Neural cell (in vitro differentiated cells): ENCODE data around the gene REPIN1. TPM values are rescaled to one million over a fixed set of nuclear protein-coding genes. Genes with fewer than 3 reads are reported as not detected.

ENCODE experiments used
- H2AFZ ChIP-seq: fragments of 200-600, 300-800 bp; sonication (generic), shearing (Covaris generic); 2 replicates; pipeline ENCODE4 v1.6.0; 2014; ENCODE audit warnings: low read depth, mild to moderate bottlenecking, antibody characterized with exemption, low read length, moderate library complexity
- H3F3A ChIP-seq: fragments of 200-600 bp; shearing (Covaris generic); 2 replicates; pipeline ENCODE4 v1.6.1; 2016; ENCODE audit warnings: mild to moderate bottlenecking, moderate library complexity, mixed read lengths, antibody characterized with exemption, low read length; ENCODE audit not compliant: insufficient read depth, poor library complexity, severe bottlenecking
- H3K27ac ChIP-seq: fragments of 200-600, 300-800 bp; sonication (generic), shearing (Covaris generic); 2 replicates; pipeline ENCODE4 v1.5.1; 2014; ENCODE audit warnings: mild to moderate bottlenecking, low read length, moderate library complexity
- H3K27me3 ChIP-seq: fragments of 300-800, 200-600 bp; sonication (generic), shearing (Covaris generic); 2 replicates; pipeline ENCODE4 v1.6.0; 2014; ENCODE audit warnings: mild to moderate bottlenecking, low read depth, low read length, moderate library complexity; ENCODE audit not compliant: insufficient read depth
- H3K36me3 ChIP-seq: fragments of 300-800, 200-600 bp; sonication (generic), shearing (Covaris generic); 2 replicates; pipeline ENCODE4 v1.5.1; 2014; ENCODE audit warnings: mild to moderate bottlenecking, antibody characterized with exemption, low read length, moderate library complexity; ENCODE audit not compliant: insufficient read depth
- H3K4me2 ChIP-seq: fragments of 300-800, 200-600 bp; sonication (generic), shearing (Covaris generic); 2 replicates; pipeline ENCODE4 v1.6.0; 2014; ENCODE audit warnings: mild to moderate bottlenecking, low read length
- H3K4me3 ChIP-seq: fragments of 300-800, 200-600 bp; sonication (generic), shearing (Covaris generic); 2 replicates; pipeline ENCODE4 v1.5.1; 2014; ENCODE audit warnings: mild to moderate bottlenecking, low read length, moderate library complexity
- H3K79me2 ChIP-seq: fragments of 200-600 bp; shearing (Covaris generic); replicated peaks from 2 replicates; pipeline ENCODE4 v1.6.0; 2014; ENCODE audit warnings: mild to moderate bottlenecking, low read length, moderate library complexity; ENCODE audit not compliant: insufficient read depth
- H3K9ac ChIP-seq: fragments of 300-800, 200-600 bp; sonication (generic), shearing (Covaris generic); 2 replicates; pipeline ENCODE4 v1.6.1; 2016; ENCODE audit warnings: mild to moderate bottlenecking, low read length, mixed read lengths
- H3K9me2 ChIP-seq: fragments of 200-600 bp; shearing (Covaris generic); 2 replicates; pipeline ENCODE4 v1.6.1; 2016; ENCODE audit warnings: mild to moderate bottlenecking, low read length, mixed read lengths; ENCODE audit not compliant: insufficient read depth
- H3K9me3 ChIP-seq: fragments of 200-600, 300-800 bp; sonication (generic), shearing (Covaris generic); 2 replicates; pipeline ENCODE4 v1.6.1; 2016; ENCODE audit warnings: mild to moderate bottlenecking, mixed run types, low read length, moderate library complexity, mixed read lengths
- H4K20me1 ChIP-seq: fragments of 200-600 bp; shearing (Covaris generic); 2 replicates; pipeline ENCODE4 v1.6.1; 2016; ENCODE audit warnings: mild to moderate bottlenecking, mixed run types; ENCODE audit not compliant: insufficient read depth
- CTCF ChIP-seq: fragments of 450-650 bp; IDR thresholded peaks from 2 replicates; pipeline ENCODE4 v1.5.1; 2014; ENCODE audit warnings: antibody characterized with exemption, mild to moderate bottlenecking, moderate library complexity; ENCODE audit not compliant: poor library complexity, severe bottlenecking
- EP300 ChIP-seq: fragments of 450-650 bp; conservative IDR thresholded peaks from 2 replicates; pipeline ENCODE4 v1.6.1; 2014; ENCODE audit warnings: antibody characterized with exemption, mild to moderate bottlenecking, moderate library complexity; ENCODE audit not compliant: poor library complexity, severe bottlenecking
- EZH2 ChIP-seq: fragments of 200-600, 300-800 bp; shearing (Covaris generic), sonication (generic); IDR thresholded peaks from 2 replicates; pipeline ENCODE4 v1.6.1; 2014; ENCODE audit warnings: antibody characterized with exemption, low read length, borderline replicate concordance, mild to moderate bottlenecking; ENCODE audit not compliant: insufficient read depth, poor library complexity, severe bottlenecking
- MXI1 ChIP-seq: fragments of 450-650 bp; conservative IDR thresholded peaks from 2 replicates; pipeline ENCODE4 v1.6.1; 2014; ENCODE audit warnings: antibody characterized with exemption, mild to moderate bottlenecking; ENCODE audit not compliant: poor library complexity, severe bottlenecking
- POLR2AphosphoS5 ChIP-seq: IDR thresholded peaks from 2 replicates; pipeline ENCODE4 v1.6.1; 2012
- RAD21 ChIP-seq: fragments of 450-650 bp; conservative IDR thresholded peaks from 2 replicates; pipeline ENCODE4 v1.6.1; 2014; ENCODE audit warnings: antibody characterized with exemption, mild to moderate bottlenecking, moderate library complexity
- REST ChIP-seq: IDR thresholded peaks from 2 replicates; pipeline ENCODE4 v1.6.1; 2012; ENCODE audit warnings: borderline replicate concordance
- SMC3 ChIP-seq: fragments of 450-650 bp; conservative IDR thresholded peaks from 2 replicates; pipeline ENCODE4 v1.6.1; 2014; ENCODE audit warnings: antibody characterized with exemption, mild to moderate bottlenecking, moderate library complexity; ENCODE audit not compliant: poor library complexity
- TAF1 ChIP-seq: IDR thresholded peaks from 2 replicates; pipeline ENCODE4 v1.6.1; 2012; ENCODE audit warnings: low read depth
- polyA plus RNA-seq: library from polyadenylated mRNA; depleted of rRNA; stranded (reverse); fragments of >200 nt; gene quantifications from 2 replicates; pipeline ENCODE4 v1.2.3, GENCODE V29; 2014

The REPIN1 gene
- polyA plus RNA-seq, 1 donor from 2014 or later: 95.5 TPM

- Histone ChIP-seq H3F3A (no peaks in the 10 kb centered on the region), H3K9me3 (no peaks in the 10 kb centered on the region), H3K4me3 (no peak overlapping the region), H3K79me2 (no peaks in the 10 kb centered on the region), H4K20me1 (no peaks in the 10 kb centered on the region), H3K27me3 (no peaks in the 10 kb centered on the region), H3K9ac (no peak overlapping the region), H2AFZ (no peak overlapping the region), H3K4me2 (no peak overlapping the region), H3K9me2 (no peaks in the 10 kb centered on the region), H3K27ac (no peak overlapping the region), H3K36me3 (no peaks in the 10 kb centered on the region)
- TF ChIP-seq SMC3: no peak
- TF ChIP-seq RAD21: no peak
- TF ChIP-seq POLR2AphosphoS5: no peak
- TF ChIP-seq CTCF: no peak
- TF ChIP-seq EP300: no peak
- no peak for TF ChIP-seq EZH2
- TF ChIP-seq MXI1: no peak
- no peak for TF ChIP-seq REST
- no peak for TF ChIP-seq TAF1
Observed at GRCh38 chr7:150358433-150358832, 10.2 kb upstream of the REPIN1 start.

- no peak for TF ChIP-seq POLR2AphosphoS5
- TF ChIP-seq CTCF: no peak
- TF ChIP-seq SMC3: no peak
- TF ChIP-seq REST: no peak
- no peak for TF ChIP-seq EZH2
- no peak for TF ChIP-seq TAF1
- TF ChIP-seq MXI1: no peak
- TF ChIP-seq RAD21: no peak
- TF ChIP-seq EP300: no peak
- Histone ChIP-seq H3F3A (no peaks in the 10 kb centered on the region), H3K27me3 (no peaks in the 10 kb centered on the region), H3K9me2 (no peaks in the 10 kb centered on the region), H3K27ac (no peak overlapping the region), H3K36me3 (no peaks in the 10 kb centered on the region), H3K4me3 (no peak overlapping the region), H2AFZ (no peak overlapping the region), H3K79me2 (no peaks in the 10 kb centered on the region), H3K9ac (no peak overlapping the region), H3K4me2 (no peak overlapping the region), H4K20me1 (no peaks in the 10 kb centered on the region), H3K9me3 (no peaks in the 10 kb centered on the region)
Observed at GRCh38 chr7:150358988-150359621, 9.5 kb upstream of the REPIN1 start.
